Cardiac muscle cell (in vitro differentiated cells and primary cell): Measurements from ENCODE around the gene FSTL4. TPM values are rescaled to one million over a fixed set of nuclear protein-coding genes. Genes with fewer than 3 reads are reported as not detected.

Experiments
- DNase-seq, 2 donors: peaks; one replicate each; pipeline versions ENCODE4 v3.0.0 to v3.0.0-alpha.2; 2010 to 2017; ENCODE audit warnings: low read depth in 1 of 2, low spot score in 1 of 2
- H3K27ac ChIP-seq: fragments of 200-600 bp; sonication (generic); 2 replicates; pipeline ENCODE4 v1.5.1; 2016
- H3K27me3 ChIP-seq: fragments of 200-600 bp; sonication (generic); 2 replicates; pipeline ENCODE4 v1.6.0; 2016; ENCODE audit warnings: control low read depth
- H3K36me3 ChIP-seq: fragments of 200-600 bp; sonication (generic); 2 replicates; pipeline ENCODE4 v1.5.1; 2016; ENCODE audit warnings: control low read depth
- H3K4me1 ChIP-seq: fragments of 200-600 bp; sonication (generic); 2 replicates; pipeline ENCODE4 v1.8.1; 2017; ENCODE audit warnings: low read depth, mild to moderate bottlenecking, mixed run types
- H3K4me3 ChIP-seq: fragments of 200-600 bp; sonication (generic); 2 replicates; pipeline ENCODE4 v1.5.1; 2016; ENCODE audit warnings: mild to moderate bottlenecking
- H3K9me3 ChIP-seq: fragments of 200-600 bp; sonication (generic); 2 replicates; pipeline ENCODE4 v1.5.1; 2017; ENCODE audit warnings: low read depth, mild to moderate bottlenecking, control low read depth
- polyA plus RNA-seq: library from polyadenylated mRNA; unstranded; fragments of >200 nt; fragmentation: Nextera tagmentation; extraction: Ambion mirVana; gene quantifications from 2 replicates; pipeline ENCODE4 v1.2.1, GENCODE V29; 2016
- total RNA-seq: library from RNA; depleted of rRNA; stranded (reverse); fragments of >200 nt; gene quantifications from 2 replicates; pipeline ENCODE4 v1.2.3, GENCODE V29; 2016
- TF ChIP-seq, protein P1 (sequence below): IDR thresholded peaks from 2 replicates; pipeline ENCODE4 v1.5.1; 2012; ENCODE audit warnings: low read depth, mild to moderate bottlenecking, low read length

Gene FSTL4
- total and polyA plus RNA-seq, 2 experiments from 2014 or later = 0.06 TPM; not detected in 1

DNA sequence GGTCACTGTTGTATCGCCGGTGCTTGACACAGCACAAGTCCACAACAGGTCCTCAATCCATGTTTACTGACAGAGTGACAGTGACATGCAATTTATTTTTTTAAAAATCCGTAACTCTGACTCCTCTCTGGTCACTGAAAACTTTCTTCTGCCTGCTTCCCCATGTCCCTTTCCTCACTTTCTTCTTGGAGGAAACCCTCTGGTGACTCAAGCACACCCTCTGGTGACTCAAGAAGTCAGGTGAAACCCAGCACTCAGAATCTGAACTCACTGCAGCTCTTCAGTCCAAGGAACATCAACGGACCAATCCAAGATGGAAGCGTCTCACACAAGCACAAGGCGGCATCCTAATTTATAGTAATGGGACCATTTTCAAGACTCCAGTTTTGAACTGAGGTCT lies 245.9 kb downstream of the FSTL4 start:
- TF ChIP-seq, protein P1, sequence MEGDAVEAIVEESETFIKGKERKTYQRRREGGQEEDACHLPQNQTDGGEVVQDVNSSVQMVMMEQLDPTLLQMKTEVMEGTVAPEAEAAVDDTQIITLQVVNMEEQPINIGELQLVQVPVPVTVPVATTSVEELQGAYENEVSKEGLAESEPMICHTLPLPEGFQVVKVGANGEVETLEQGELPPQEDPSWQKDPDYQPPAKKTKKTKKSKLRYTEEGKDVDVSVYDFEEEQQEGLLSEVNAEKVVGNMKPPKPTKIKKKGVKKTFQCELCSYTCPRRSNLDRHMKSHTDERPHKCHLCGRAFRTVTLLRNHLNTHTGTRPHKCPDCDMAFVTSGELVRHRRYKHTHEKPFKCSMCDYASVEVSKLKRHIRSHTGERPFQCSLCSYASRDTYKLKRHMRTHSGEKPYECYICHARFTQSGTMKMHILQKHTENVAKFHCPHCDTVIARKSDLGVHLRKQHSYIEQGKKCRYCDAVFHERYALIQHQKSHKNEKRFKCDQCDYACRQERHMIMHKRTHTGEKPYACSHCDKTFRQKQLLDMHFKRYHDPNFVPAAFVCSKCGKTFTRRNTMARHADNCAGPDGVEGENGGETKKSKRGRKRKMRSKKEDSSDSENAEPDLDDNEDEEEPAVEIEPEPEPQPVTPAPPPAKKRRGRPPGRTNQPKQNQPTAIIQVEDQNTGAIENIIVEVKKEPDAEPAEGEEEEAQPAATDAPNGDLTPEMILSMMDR = no peak
- Histone ChIP-seq H3K36me3 (no peaks in the 10 kb centered on the region), H3K27ac (no peak overlapping the region), H3K4me1 (peaks cover under 1% of the 10 kb centered on the region), H3K9me3 (no peaks in the 10 kb centered on the region), H3K4me3 (no peak overlapping the region), H3K27me3 (no peaks in the 10 kb centered on the region)
- DNase-seq = no peak

DNA sequence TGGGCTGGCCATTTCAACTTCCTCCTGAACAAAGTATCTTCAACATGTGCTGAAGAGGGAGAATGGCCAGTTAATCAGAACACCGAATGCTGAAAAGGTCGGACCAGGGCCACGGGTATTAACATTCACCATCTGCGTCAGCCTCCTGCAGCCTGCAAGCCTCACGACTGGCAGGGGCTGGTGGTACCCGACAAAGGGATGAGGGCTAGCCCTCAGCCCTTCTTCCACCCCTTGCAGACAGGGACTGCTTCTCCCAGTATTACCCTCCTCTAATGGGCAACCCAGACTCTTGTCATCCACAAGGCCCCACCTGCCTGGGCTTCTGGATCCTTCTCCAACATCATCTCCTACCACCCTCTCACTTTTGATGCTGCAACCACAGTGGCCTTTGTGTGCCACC lies 246.6 kb downstream of the FSTL4 start:
- no peaks in the 10 kb centered on the region for H3K27me3 ChIP-seq
- H3K9me3 ChIP-seq = no peaks in the 10 kb centered on the region
- H3K27ac ChIP-seq = no peak overlapping the region
- peaks cover 8% of the 10 kb centered on the region for H3K4me1 ChIP-seq
- DNase-seq = no peak
- no peaks in the 10 kb centered on the region for H3K36me3 ChIP-seq
- H3K4me3 ChIP-seq = no peak overlapping the region
- TF ChIP-seq, protein P1 = no peak

DNA sequence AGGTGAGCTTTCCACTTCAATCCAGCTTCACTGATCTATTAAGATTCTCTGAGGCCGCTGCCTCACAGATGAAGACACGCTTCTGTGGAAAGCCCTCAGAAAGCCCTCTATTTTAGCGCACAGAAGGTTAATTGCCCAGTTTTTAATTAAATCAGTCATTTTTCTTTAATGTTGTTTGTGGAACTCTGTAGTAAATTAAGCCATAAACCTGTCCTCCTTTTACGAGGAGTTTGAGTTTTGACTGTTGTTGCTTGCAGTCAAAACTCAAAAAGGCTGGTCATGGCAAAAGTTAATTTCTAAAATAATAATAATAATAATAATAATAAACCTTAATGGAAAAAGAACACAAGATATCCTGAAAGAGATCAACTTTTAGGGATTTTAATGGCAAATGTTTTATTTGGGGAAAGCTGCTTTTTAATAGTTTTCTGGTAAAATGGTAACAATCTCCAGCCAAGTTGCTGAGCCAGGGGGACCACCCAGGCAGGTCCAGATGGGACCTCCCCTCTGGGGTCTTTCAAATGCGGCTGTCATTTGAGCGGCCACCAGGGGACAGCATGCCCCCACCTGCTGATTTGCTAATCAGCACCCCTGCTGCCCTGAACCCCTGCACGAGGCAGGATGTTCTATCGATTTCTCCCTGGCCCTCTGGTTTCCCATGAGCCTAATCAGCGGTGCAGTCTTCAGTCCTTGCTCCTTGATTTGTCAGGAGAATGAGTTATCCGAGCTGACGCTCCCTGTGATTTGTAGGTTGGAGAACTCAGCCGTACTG lies 247.2 kb downstream of the FSTL4 start:
- Histone ChIP-seq H3K4me1 (peaks cover 12% of the 10 kb centered on the region), H3K36me3 (no peaks in the 10 kb centered on the region), H3K4me3 (no peak overlapping the region), H3K9me3 (no peaks in the 10 kb centered on the region), H3K27me3 (no peaks in the 10 kb centered on the region), H3K27ac (no peak overlapping the region)
- peak in 1 of 2 donors; percentile 32 for DNase-seq
- TF ChIP-seq, protein P1 = no peak

- no peaks in the 10 kb centered on the region for H3K9me3 ChIP-seq
- DNase-seq = no peak
- peaks cover 12% of the 10 kb centered on the region for H3K4me1 ChIP-seq
- H3K4me3 ChIP-seq = no peak overlapping the region
- no peaks in the 10 kb centered on the region for H3K27me3 ChIP-seq
- no peaks in the 10 kb centered on the region for H3K36me3 ChIP-seq
- H3K27ac ChIP-seq = no peak overlapping the region
- TF ChIP-seq, protein P1 = no peak
Observed at GRCh38 chr5:133363807-133364587, 248.3 kb downstream of the FSTL4 start.

DNA sequence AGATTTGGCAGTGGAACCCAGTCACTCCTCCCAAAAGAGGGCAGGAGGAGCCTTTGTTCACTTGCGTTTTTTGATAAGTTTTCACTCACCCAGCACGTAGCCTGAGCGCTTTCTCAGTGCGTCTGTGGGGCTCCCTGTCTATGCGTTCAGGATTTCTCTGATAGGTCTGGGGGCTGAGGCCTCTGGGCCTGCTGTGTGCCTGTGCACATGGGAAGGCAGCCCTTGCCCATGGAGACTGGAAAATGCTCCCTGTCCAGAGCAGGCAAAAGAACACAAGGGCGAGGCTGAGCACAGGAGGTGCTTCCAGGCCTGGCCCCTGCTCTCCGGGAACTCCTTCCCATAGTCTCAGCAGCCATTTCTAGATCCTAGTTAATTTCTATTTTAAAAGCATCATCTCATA lies 249.9 kb downstream of the FSTL4 start:
- H3K36me3 ChIP-seq = no peaks in the 10 kb centered on the region
- DNase-seq = no peak
- H3K4me3 ChIP-seq = no peak overlapping the region
- TF ChIP-seq, protein P1 = no peak
- peaks cover 12% of the 10 kb centered on the region for H3K4me1 ChIP-seq
- H3K27ac ChIP-seq = no peak overlapping the region
- H3K9me3 ChIP-seq = no peaks in the 10 kb centered on the region
- no peaks in the 10 kb centered on the region for H3K27me3 ChIP-seq
